GM23338 (cell line): ENCODE results near the gene B4GALNT4.

ENCODE experiments used
- CTCF ChIP-seq, 2 experiments: fragments of 200-600 bp in 1 of 2; sonication (generic) in 1 of 2; conservative IDR thresholded peaks; 2 replicates each; pipeline versions ENCODE4 v1.5.1 to v1.6.1; 2016 to 2017; ENCODE audit warnings: antibody characterized with exemption in 2 of 2, low read depth in 2 of 2, mild to moderate bottlenecking in 2 of 2, moderate library complexity in 1 of 2
- EZH2 ChIP-seq: fragments of 200-600 bp; sonication (generic); IDR thresholded peaks from one replicate; pipeline ENCODE4 v1.8.0; 2017; ENCODE audit warnings: antibody characterized with exemption, mild to moderate bottlenecking, low read depth; ENCODE audit not compliant: unreplicated experiment
- EZH2phosphoT487 ChIP-seq: fragments of 200-600 bp; sonication (generic); IDR thresholded peaks from one replicate; pipeline ENCODE4 v1.8.1; 2018; ENCODE audit warnings: antibody characterized with exemption; ENCODE audit not compliant: unreplicated experiment
- JUNB ChIP-seq: IDR thresholded peaks from one replicate; pipeline ENCODE4 v1.6.1; 2016; ENCODE audit warnings: antibody characterized with exemption; ENCODE audit not compliant: unreplicated experiment
- NANOG ChIP-seq: IDR thresholded peaks from 2 replicates; pipeline ENCODE4 v1.6.1; 2016; ENCODE audit warnings: antibody characterized with exemption, borderline replicate concordance
- POLR2AphosphoS5 ChIP-seq: IDR thresholded peaks from 2 replicates; pipeline ENCODE4 v1.6.1; 2016; ENCODE audit warnings: antibody characterized with exemption, low read depth
- REST ChIP-seq: IDR thresholded peaks from one replicate; pipeline ENCODE4 v1.6.1; 2018; ENCODE audit warnings: antibody characterized with exemption; ENCODE audit not compliant: unreplicated experiment
- STAT1 ChIP-seq: IDR thresholded peaks from one replicate; pipeline ENCODE4 v1.6.1; 2016; ENCODE audit warnings: antibody characterized with exemption; ENCODE audit not compliant: unreplicated experiment
- ZNF114 ChIP-seq: fragments of 250-450 bp; sonication (Bioruptor Pico); IDR thresholded peaks from 2 replicates; pipeline ENCODE4 v1.5.0; 2020; ENCODE audit warnings: mild to moderate bottlenecking, moderate library complexity

- TF ChIP-seq REST, result no peak
- TF ChIP-seq CTCF (conservative IDR thresholded peaks at IDR 0.05; ENCODE audit: low read depth in 2 of 2), result no peak
- no peak for TF ChIP-seq EZH2
- no peak for TF ChIP-seq POLR2AphosphoS5
- no peak for TF ChIP-seq EZH2phosphoT487
- no peak for TF ChIP-seq JUNB
- TF ChIP-seq NANOG, result no peak
- TF ChIP-seq STAT1, result no peak
- no peak for TF ChIP-seq ZNF114
Measured at GRCh38 chr11:356610-357009, 12.7 kb upstream of the B4GALNT4 start.
